GM21515 (cell line): ENCODE data around the gene ANKH.

Experiments used
- ATAC-seq: cut with Tn5 transposase; IDR thresholded peaks from one replicate; pipeline ENCODE4 v1.9.1; 2021; ENCODE audit not compliant: unreplicated experiment

The ANKH gene

GRCh38 chr5:14696057-14696456 lies 175.5 kb downstream of the ANKH start:
- ATAC-seq: no peak

GRCh38 chr5:14695152-14695551 lies 176.4 kb downstream of the ANKH start:
- ATAC-seq: no peak

- no peak for ATAC-seq
Observed at GRCh38 chr5:14693070-14693469, 178.5 kb downstream of the ANKH start.

DNA sequence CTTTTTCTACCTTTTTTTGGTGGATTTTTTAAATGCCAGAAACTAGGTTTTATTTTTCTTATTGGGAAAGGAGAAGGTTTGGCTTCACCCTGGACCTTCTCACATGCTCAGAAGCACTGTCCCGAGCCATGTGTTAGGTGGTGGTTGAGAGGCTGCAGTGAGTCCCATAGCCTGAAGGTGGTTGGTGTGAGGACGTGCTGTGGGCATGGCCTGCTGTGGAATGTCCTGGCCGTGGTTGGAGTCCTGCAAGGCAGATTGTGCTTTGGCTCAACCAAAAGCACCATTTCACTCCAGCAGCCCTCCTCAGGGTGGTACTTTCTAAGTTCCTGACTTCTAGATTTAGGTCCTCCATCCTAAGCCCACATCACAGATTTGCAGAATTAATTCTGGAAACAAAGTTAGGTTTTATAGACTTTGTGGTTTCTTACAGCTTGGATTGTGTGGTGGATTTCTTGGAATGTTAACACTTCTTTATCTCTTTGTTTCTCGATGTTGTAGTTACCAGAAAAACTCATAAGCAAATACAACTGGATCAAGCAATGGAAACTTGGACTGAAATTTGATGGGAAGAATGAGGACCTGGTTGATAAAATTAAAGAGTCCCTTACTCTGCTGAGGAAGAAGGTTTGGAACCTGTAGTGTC lies 184.4 kb downstream of the ANKH start:
- no peak for ATAC-seq

- no peak for ATAC-seq
Observed at GRCh38 chr5:14686517-14686916, 185.1 kb downstream of the ANKH start.

GRCh38 chr5:14685757-14686156 lies 185.8 kb downstream of the ANKH start:
- peak; percentile 72 for ATAC-seq

DNA sequence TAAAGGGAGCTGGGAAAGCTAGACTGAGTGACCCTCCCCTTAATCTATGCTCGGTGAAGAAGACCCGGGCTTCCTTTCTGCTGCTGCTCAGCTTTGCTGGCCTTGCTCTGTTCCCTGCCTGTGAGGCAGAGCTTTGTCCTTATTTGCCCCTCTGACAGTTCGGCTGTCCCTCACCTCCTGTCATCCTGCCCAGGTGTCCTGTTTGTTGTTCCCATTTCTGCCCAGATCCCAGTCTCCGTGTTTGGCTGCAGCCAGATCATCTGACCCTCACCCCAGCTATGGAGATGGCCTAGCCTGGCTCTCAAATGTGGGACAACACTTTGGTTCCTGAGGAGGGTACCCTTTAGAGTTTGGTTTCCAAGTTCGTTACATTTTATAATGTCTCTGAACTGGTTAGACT lies 186.8 kb downstream of the ANKH start:
- no peak for ATAC-seq

- ATAC-seq: no peak
Observed at GRCh38 chr5:14683906-14684455, 187.6 kb downstream of the ANKH start.

DNA sequence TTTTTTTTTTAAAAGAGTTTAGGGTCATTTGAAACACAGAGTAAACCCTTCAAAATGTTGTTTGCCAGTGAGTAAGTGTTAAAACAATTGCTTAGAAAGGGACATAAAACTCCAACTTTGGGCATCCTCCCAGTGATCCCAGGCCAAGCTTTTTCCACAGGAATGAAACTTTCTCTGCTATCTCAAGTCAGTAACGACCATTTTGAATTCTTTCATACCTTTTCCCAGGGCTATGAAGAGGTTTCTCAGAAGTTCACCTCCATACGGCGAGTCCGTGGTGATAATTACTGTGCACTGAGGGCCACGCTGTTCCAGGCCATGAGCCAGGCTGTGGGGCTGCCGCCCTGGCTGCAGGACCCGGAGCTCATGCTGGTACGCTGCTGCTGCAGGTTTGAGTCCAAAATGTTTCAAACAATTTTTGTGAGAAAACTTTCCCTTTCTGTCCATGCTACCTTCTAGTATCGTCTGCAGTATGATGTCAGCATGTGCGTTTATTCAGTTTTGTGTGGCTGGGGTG lies 190.3 kb downstream of the ANKH start:
- ATAC-seq: no peak

- ATAC-seq: no peak
Observed at GRCh38 chr5:14679595-14679994, 192.0 kb downstream of the ANKH start.

- no peak for ATAC-seq
Observed at GRCh38 chr5:14678773-14679334, 192.7 kb downstream of the ANKH start.

DNA sequence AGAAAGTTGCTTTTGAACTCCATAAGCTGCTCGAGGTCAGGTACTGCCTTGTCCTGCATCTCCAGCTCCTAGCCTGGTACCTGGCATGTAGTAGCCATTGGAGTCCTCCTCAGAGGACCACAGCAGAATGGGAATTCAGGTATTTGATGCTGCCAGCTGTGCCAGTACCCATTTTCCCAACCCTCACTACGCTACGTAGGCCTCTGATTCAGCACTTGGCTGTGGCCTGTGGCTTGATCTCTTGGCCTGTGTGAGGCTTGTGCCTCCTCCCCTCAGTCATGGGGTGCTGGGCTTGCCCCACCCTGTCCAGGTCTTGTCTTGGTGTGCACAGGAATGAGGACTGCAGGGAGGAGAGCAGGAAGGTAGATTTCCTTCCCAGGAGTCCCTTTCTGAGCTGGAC lies 195.3 kb downstream of the ANKH start:
- peak; percentile 43 for ATAC-seq

DNA sequence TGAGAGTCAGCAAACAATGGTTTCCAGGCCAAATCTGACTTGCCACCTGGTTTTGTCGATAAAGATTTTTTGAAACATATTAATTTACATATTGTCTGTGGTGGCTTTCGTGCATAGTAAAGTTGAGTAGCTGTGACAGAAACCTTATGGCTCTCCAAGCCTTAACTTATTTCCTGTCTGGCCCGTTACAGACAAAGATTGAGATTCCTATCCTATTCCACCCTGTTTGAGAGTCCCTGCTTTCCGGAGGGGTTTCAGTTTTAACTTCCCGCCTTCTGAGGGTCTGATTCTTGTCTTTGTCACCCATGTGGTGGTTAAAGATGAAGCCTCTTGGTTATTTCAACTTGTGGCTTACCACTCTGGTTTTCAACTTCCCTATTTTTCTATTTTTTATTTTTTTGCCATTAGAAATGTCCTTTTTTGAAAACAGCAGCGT lies 195.7 kb downstream of the ANKH start:
- ATAC-seq: peak; percentile 50

DNA sequence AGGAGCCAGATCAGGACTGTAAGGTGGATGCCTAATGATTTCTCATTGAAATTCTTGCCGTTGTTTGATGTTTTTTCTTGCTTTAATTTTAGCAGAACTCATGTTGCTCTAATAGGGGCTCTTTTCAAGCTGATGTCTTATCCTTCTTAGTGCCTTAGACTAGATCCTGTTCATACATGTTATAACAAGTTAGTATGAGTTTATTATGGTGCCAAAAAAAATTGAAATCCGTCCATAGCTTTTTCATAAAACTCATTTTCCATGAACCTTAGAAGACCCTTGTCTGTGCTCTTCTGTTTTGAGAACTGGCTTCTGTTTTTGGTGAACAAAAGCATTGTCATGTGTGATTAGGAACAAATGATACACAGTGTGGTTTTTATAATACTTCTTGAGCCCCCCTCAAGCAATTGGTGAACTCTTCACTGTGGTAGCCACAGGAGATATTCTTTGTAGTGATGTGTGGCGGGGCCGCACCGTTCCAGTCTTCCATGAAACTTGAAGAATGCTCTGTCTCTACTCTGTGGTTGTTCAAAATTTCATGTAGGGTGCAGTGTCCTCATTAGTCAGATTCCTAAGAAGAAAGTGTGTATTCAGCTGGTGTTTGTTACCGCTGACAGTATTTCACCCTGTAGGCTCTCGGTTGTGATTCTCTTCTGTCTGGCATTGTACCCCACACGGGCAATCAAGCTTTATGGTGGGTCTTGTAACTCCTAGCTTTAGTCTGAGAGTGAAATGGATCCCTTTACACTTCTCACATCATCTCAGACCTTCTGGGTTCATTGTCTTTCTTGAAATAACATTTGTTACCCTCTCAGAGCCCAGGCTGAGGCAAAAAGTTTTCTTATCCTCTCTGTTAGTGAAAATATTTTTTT lies 196.4 kb downstream of the ANKH start:
- no peak for ATAC-seq

- ATAC-seq: no peak
Observed at GRCh38 chr5:14673443-14673842, 198.1 kb downstream of the ANKH start.

- no peak for ATAC-seq
Observed at GRCh38 chr5:14672484-14673394, 198.8 kb downstream of the ANKH start.

- no peak for ATAC-seq
Observed at GRCh38 chr5:14672082-14672481, 199.5 kb downstream of the ANKH start.

DNA sequence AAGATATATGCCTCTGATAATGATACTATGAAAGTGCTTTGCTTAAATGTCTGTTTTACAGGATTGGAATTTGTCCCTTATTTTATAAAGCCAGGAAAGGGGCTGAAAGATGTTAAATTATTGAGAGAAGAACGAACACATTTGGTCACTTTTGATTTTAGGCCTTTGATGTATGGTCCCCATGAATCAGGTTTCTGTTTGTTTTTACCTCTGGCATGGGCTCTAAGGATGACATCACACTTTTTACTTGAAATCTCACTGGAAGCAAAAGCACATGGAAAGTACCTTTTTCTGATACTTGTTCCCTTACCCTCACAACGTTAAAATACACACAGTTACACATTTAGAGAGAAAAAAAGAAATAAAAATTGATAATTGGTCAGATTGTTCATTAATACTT lies 200.2 kb downstream of the ANKH start:
- ATAC-seq: no peak

DNA sequence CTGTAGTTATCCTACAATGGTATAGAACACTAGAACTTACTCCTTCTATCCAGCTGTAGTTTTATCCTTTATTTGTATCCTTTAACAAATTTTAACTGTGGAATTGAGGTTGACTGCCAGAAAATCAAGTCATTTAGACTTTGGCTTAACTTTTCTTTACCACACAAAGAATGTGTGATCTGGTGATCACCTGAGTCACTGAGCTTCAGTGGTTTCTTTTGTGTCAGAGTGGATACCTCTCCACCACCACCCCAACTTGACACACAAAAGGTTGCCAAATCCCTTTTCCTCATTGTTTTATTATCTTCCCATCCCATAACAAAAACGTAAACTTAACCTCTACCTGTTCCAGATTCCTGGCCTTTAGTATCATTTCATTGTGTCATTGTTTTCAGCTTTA lies 201.6 kb downstream of the ANKH start:
- no peak for ATAC-seq

DNA sequence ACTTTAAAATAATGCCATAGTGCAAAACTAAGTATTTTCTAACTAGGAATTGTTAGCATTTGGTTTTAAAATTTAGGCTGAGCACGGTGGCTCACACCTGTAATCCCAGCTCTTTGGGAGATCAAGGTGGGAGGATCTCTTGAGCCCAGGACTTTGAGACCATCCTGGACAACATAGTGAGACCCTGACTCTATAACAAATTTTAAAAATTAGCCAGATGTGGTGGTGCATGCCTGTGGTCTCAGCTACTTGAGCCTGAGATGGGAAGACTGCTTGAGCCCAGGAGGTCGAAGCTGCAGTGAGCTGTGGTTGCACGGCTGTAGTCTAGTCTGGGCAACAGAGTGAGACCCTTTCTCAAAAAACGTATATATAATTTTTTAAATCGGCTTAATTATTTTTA lies 202.2 kb downstream of the ANKH start:
- ATAC-seq: no peak

GRCh38 chr5:14668181-14668591 lies 203.4 kb downstream of the ANKH start:
- no peak for ATAC-seq
